ENCODE results near the gene SDS.

SDS gene

GRCh38 chr12:113428482-113428881 is 24.8 kb upstream of the SDS start:
- in situ Hi-C loops (cut with HindIII; ENCODE audit: low sequenced_read_pairs), result no loop called here
- H3K4me3 ChIP-seq (ENCODE audit: low read depth, low read length), result no peak overlapping the region
- no peak for TF ChIP-seq CTCF (IDR thresholded peaks at IDR 0.05; ENCODE audit: low read depth, low read length)
- no peak for DNase-seq (ENCODE audit: low read depth, low spot score)

GRCh38 chr12:113427882-113428281 is 24.2 kb upstream of the SDS start:
- no peak for DNase-seq (ENCODE audit: low read depth, low spot score)
- no peak overlapping the region for H3K4me3 ChIP-seq (ENCODE audit: low read depth, low read length)
- TF ChIP-seq CTCF (IDR thresholded peaks at IDR 0.05; ENCODE audit: low read depth, low read length), result no peak
- in situ Hi-C loops (cut with HindIII; ENCODE audit: low sequenced_read_pairs), result no loop called here

DNA sequence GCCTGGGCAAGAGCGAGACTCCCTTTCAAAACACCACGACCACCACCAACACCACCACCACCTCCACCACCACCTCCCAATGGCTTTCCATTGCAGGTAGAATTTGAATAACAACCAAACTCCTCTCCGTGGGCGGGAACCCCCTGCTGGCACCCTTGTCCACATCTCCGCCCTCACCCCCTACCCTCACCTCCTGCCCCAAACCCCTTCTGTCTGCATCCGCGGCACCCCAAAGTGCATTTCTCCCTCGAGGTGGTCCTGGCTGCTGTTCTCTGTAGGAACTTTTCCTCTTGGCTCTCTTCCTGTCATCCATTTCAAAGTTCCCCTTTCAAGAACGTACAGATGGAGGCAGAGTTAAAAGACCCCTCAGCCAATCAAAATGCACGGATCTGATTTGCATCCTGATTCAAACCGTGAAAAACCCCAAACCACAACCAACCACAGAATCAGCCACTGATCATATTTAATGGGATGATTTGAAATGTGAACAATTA is 22.3 kb upstream of the SDS start:
- DNase-seq (ENCODE audit: low read depth, low spot score), result no peak
- in situ Hi-C loops (cut with HindIII; ENCODE audit: low sequenced_read_pairs), result no loop called here
- no peak overlapping the region for H3K4me3 ChIP-seq (ENCODE audit: low read depth, low read length)
- no peak for TF ChIP-seq CTCF (IDR thresholded peaks at IDR 0.05; ENCODE audit: low read depth, low read length)

DNA sequence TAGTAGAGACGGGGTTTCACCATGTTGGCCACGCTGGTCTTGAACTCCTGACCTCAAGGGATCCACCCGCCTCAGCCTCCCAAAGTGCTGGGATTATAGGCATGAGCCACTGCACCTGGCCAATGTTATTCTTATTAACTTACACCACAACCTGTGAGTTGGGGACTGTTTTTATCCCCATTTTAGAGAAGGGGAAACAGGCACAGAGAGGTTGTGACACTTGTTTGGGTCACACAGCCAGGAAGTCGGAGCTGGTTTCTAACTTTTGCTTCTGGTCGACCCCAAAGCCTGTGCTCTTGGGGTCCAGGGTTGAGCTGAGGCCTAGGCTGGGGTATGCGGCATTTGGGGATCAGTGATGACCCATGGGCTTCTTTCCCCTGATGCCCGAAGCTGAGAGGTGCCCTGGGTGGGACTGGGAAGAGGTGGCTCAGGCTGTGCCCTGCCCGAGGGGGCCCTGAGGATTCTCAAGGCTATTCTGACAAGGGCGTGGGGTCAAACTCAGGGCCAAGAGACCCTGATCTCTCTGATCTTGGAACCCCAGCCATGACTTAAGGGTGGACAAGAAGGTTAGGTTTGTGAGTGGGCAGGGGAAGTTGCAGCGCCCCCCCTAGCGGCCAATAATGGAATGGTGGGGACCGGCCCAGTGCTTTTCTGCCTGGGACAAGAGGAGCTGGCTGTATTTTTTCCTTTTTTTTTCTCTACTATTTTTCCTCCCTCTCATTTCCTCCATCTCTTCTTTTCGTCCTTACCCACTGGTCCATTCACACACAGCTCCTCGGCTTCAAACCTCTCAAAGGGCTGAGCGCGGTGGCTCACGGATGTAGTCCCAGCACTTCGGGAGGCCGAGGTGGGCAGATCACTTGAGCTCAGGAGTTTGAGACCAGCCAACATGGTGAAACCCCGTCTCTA is 21.5 kb upstream of the SDS start:
- in situ Hi-C loops (cut with HindIII; ENCODE audit: low sequenced_read_pairs), result no loop called here
- peak; percentile 58 for DNase-seq (ENCODE audit: low read depth, low spot score)
- no peak overlapping the region for H3K4me3 ChIP-seq (ENCODE audit: low read depth, low read length)
- peak; percentile 90 for TF ChIP-seq CTCF (IDR thresholded peaks at IDR 0.05; ENCODE audit: low read depth, low read length)

DNA sequence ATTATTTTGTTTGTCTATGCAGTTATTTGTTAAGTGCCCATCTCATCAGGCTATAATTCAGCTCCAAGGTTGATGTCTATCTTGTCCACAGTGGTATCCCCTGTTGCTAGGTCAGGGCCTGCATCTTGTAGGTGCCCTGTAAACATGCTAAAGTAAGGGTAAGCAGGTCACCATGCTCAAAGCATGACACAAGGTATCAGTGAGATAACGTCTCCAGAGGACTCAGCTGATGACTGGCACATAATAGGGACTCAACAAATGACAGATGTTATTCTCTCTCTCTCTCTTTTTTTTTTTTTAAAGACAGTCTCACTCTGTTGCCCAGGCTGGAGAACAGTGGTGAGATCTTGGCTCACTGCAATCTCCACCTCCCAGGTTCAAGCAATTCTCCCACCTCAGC is 20.8 kb upstream of the SDS start:
- in situ Hi-C loops (cut with HindIII; ENCODE audit: low sequenced_read_pairs), result no loop called here
- DNase-seq (ENCODE audit: low read depth, low spot score), result no peak
- no peak for TF ChIP-seq CTCF (IDR thresholded peaks at IDR 0.05; ENCODE audit: low read depth, low read length)
- no peak overlapping the region for H3K4me3 ChIP-seq (ENCODE audit: low read depth, low read length)

GRCh38 chr12:113422886-113423669 is 19.4 kb upstream of the SDS start:
- in situ Hi-C loops (cut with HindIII; ENCODE audit: low sequenced_read_pairs), result no loop called here
- TF ChIP-seq CTCF (IDR thresholded peaks at IDR 0.05; ENCODE audit: low read depth, low read length), result no peak
- no peak for DNase-seq (ENCODE audit: low read depth, low spot score)
- peak overlapping the region; percentile 59 for H3K4me3 ChIP-seq (ENCODE audit: low read depth, low read length)

All from astrocyte of the spinal cord (primary cell).